A549 (cell line): ENCODE data around the gene MAP2. TPM values are rescaled to one million over a fixed set of nuclear protein-coding genes. Genes with fewer than 3 reads are reported as not detected.

Experiments
- ATAC-seq, 2 experiments: fragments of 200-7000 bp in 1 of 2; fragments of >200 bp in 1 of 2; cut with Nextera tagmentation in 1 of 2; cut with Tn5 transposase in 1 of 2; 3 replicates each; pipeline versions ENCODE4 v1.8.0 to v1.9.1; 2018 to 2020; ENCODE audit warnings: mild to moderate bottlenecking in 1 of 2, moderate library complexity in 1 of 2
- CTCF ChIA-PET: fragments of 300-600 bp; sonication (Branson Sonifier 250); formaldehyde crosslinking; extraction: SDS; loops from one replicate; lab custom pipeline; 2021; ENCODE audit warnings: antibody characterized with exemption, inconsistent platforms; lab: Yijun Ruan, JAX
- POLR2A ChIA-PET: fragments of 350-600 bp; formaldehyde crosslinking; extraction: SDS; loops from one replicate; lab custom pipeline; 2021; ENCODE audit warnings: antibody characterized with exemption, inconsistent platforms; lab: Yijun Ruan, JAX
- DNase-seq, 2 experiments: peaks; one replicate each; pipeline versions ENCODE4 v3.0.0 to v3.0.0-alpha.2; 2011 to 2016; ENCODE audit warnings: low read depth in 1 of 2, low spot score in 1 of 2
- FAIRE-seq: peaks from 2 replicates; lab custom pipeline; 2011; peaks lifted over from hg19 to GRCh38; lab: Jason Lieb, UNC
- H3K27ac ChIP-seq, 2 experiments: fragments of >200 bp; sonication (Bioruptor Twin); formaldehyde crosslinking; 3 replicates each; pipeline ENCODE4 v1.5.1; 2016 to 2017
- H3K4me1 ChIP-seq: fragments of >200 bp; sonication (Bioruptor Twin); formaldehyde crosslinking; 3 replicates; pipeline ENCODE4 v1.6.1; 2016
- H3K4me2 ChIP-seq: fragments of >200 bp; sonication (Bioruptor Twin); formaldehyde crosslinking; 3 replicates; pipeline ENCODE4 v1.6.1; 2016
- H3K4me3 ChIP-seq: fragments of >200 bp; sonication (Bioruptor Twin); formaldehyde crosslinking; 3 replicates; pipeline ENCODE4 v1.5.1; 2016
- H3K9me3 ChIP-seq: fragments of >200 bp; sonication (Bioruptor Twin); formaldehyde crosslinking; 3 replicates; pipeline ENCODE4 v1.6.1; 2016
- ATOH8 ChIP-seq: fragments of 250-450 bp; sonication (Bioruptor Pico); IDR thresholded peaks from 2 replicates; pipeline ENCODE4 v1.5.0; 2020; ENCODE audit warnings: low read depth, mild to moderate bottlenecking, moderate library complexity
- BHLHE40 ChIP-seq: IDR thresholded peaks from 2 replicates; pipeline ENCODE4 v1.6.1; 2012; ENCODE audit warnings: low read depth, low read length, inconsistent platforms
- CBX8 ChIP-seq: fragments of 200-600 bp; sonication (generic); IDR thresholded peaks from 2 replicates; pipeline ENCODE4 v1.6.1; 2016
- CHD4 ChIP-seq: fragments of 200-600 bp; sonication (generic); IDR thresholded peaks from 2 replicates; pipeline ENCODE4 v1.6.1; 2016; ENCODE audit warnings: antibody characterized with exemption, mild to moderate bottlenecking, borderline replicate concordance
- CTCF ChIP-seq: fragments of >200 bp; sonication (Bioruptor Twin); formaldehyde crosslinking; IDR thresholded peaks from 3 replicates; pipeline ENCODE4 v1.5.1; 2016
- EHF ChIP-seq: fragments of 250-450 bp; sonication (Bioruptor Pico); IDR thresholded peaks from 2 replicates; pipeline ENCODE4 v1.5.0; 2020; ENCODE audit warnings: mild to moderate bottlenecking
- EHMT2 ChIP-seq: fragments of 200-600 bp; sonication (generic); IDR thresholded peaks from 2 replicates; pipeline ENCODE4 v1.6.1; 2016; ENCODE audit warnings: antibody characterized with exemption, low read depth, mild to moderate bottlenecking, moderate library complexity
- EP300 ChIP-seq, 2 experiments: fragments of >200 bp; sonication (Bioruptor Twin); formaldehyde crosslinking; IDR thresholded peaks; 2 replicates in 1 of 2; 3 replicates in 1 of 2; pipeline ENCODE4 v1.6.1; 2016 to 2017
- ESRRA ChIP-seq: fragments of 150-350 bp; IDR thresholded peaks from 2 replicates; pipeline ENCODE4 v1.6.1; 2014; ENCODE audit warnings: mild to moderate bottlenecking, low read length, borderline replicate concordance
- FOSB ChIP-seq: fragments of 250-450 bp; sonication (Bioruptor Pico); IDR thresholded peaks from 2 replicates; pipeline ENCODE4 v1.5.0; 2020; ENCODE audit warnings: mild to moderate bottlenecking, moderate library complexity
- FOSL2 ChIP-seq, 2 experiments: fragments of 450-650 bp in 1 of 2; fragments of >200 bp in 1 of 2; sonication (Bioruptor Twin) in 1 of 2; formaldehyde crosslinking; IDR thresholded peaks; 2 replicates each; pipeline versions ENCODE4 v1.5.0 to v1.6.1; 2016 to 2020; ENCODE audit warnings: mild to moderate bottlenecking in 1 of 2, moderate library complexity in 1 of 2
- HDAC2 ChIP-seq: fragments of 200-600 bp; sonication (generic); IDR thresholded peaks from 2 replicates; pipeline ENCODE4 v1.6.1; 2016
- HEYL ChIP-seq: fragments of 250-450 bp; sonication (Bioruptor Pico); IDR thresholded peaks from 2 replicates; pipeline ENCODE4 v1.8.0; 2021; ENCODE audit warnings: mild to moderate bottlenecking, moderate library complexity
- HOXA7 ChIP-seq: fragments of 250-450 bp; sonication (Bioruptor Pico); IDR thresholded peaks from 2 replicates; pipeline ENCODE4 v1.5.0; 2020; ENCODE audit warnings: mild to moderate bottlenecking, moderate library complexity
- HOXB13 ChIP-seq: fragments of 250-450 bp; sonication (Bioruptor Pico); IDR thresholded peaks from 2 replicates; pipeline ENCODE4 v1.5.0; 2020; ENCODE audit warnings: low read depth, mild to moderate bottlenecking, moderate library complexity
- JUN ChIP-seq, 2 experiments: fragments of >200 bp; sonication (Bioruptor Twin); formaldehyde crosslinking; IDR thresholded peaks; 2 replicates in 1 of 2; 3 replicates in 1 of 2; pipeline ENCODE4 v1.6.1; 2016 to 2017
- JUNB ChIP-seq: fragments of >200 bp; sonication (Bioruptor Twin); formaldehyde crosslinking; IDR thresholded peaks from 2 replicates; pipeline ENCODE4 v1.6.1; 2016
- KDM1A ChIP-seq: fragments of 200-600 bp; sonication (generic); IDR thresholded peaks from 2 replicates; pipeline ENCODE4 v1.6.1; 2016; ENCODE audit warnings: low read depth, mild to moderate bottlenecking
- KDM5A ChIP-seq: fragments of 200-600 bp; sonication (generic); IDR thresholded peaks from 2 replicates; pipeline ENCODE4 v1.6.1; 2016; ENCODE audit warnings: antibody characterized with exemption, mild to moderate bottlenecking
- MAZ ChIP-seq: fragments of 150-350 bp; IDR thresholded peaks from 2 replicates; pipeline ENCODE4 v1.6.1; 2014; ENCODE audit warnings: antibody characterized with exemption, low read depth, low read length, borderline replicate concordance
- NPAS2 ChIP-seq: fragments of 250-450 bp; sonication (Bioruptor Pico); IDR thresholded peaks from 2 replicates; pipeline ENCODE4 v1.8.0; 2022; ENCODE audit warnings: mild to moderate bottlenecking, moderate library complexity, borderline replicate concordance
- NR3C1 ChIP-seq: fragments of >200 bp; sonication (Bioruptor Twin); formaldehyde crosslinking; IDR thresholded peaks from 3 replicates; pipeline ENCODE4 v1.6.1; 2017
- PBX3 ChIP-seq: IDR thresholded peaks from 2 replicates; pipeline ENCODE4 v1.6.1; 2012
- POLR2A ChIP-seq: IDR thresholded peaks from 2 replicates; pipeline ENCODE4 v1.6.1; 2012; ENCODE audit warnings: mild to moderate bottlenecking, low read length
- POLR2AphosphoS2 ChIP-seq: conservative IDR thresholded peaks from 2 replicates; pipeline ENCODE4 v1.6.1; 2012; ENCODE audit warnings: low read length, improper control_type of control experiment, inconsistent platforms
- RAD21 ChIP-seq, 2 experiments: fragments of >200 bp in 1 of 2; sonication (Bioruptor Twin) in 1 of 2; formaldehyde crosslinking in 1 of 2; IDR thresholded peaks in 1 of 2; conservative IDR thresholded peaks in 1 of 2; 2 replicates in 1 of 2; 3 replicates in 1 of 2; pipeline ENCODE4 v1.6.1; 2012 to 2018; ENCODE audit warnings: inconsistent platforms in 1 of 2
- SREBF2 ChIP-seq: fragments of 450-650 bp; IDR thresholded peaks from 2 replicates; pipeline ENCODE4 v1.6.1; 2014; ENCODE audit warnings: mild to moderate bottlenecking, moderate library complexity
- TP53 ChIP-seq: fragments of 250-450 bp; sonication (Bioruptor Pico); IDR thresholded peaks from 2 replicates; pipeline ENCODE4 v1.5.0; 2021; ENCODE audit warnings: mild to moderate bottlenecking, moderate library complexity
- ZFP36 ChIP-seq: fragments of 450-650 bp; IDR thresholded peaks from 2 replicates; pipeline ENCODE4 v1.6.1; 2014; ENCODE audit warnings: borderline replicate concordance; ENCODE audit not compliant: partially characterized antibody
- WGBS: methylation state at CpG from one replicate; pipeline ENCODE4 v1.1.6; 2017; ENCODE audit errors: missing lambda C conversion rate; 5-methylcytosine and 5-hydroxymethylcytosine counted together
- polyA plus RNA-seq, 4 experiments: library from polyadenylated mRNA; depleted of rRNA in 3 of 4; stranded (reverse); fragments of >200 nt; fragmentation: RNase III in 1 of 4; extraction: RNeasy Plus Mini Kit Qiagen cat#74134 plus additional on column Dnase treatment in 1 of 4; gene quantifications; 2 replicates in 3 of 4; 3 replicates in 1 of 4; pipeline ENCODE4 v1.2.3, GENCODE V29; 2011 to 2017

MAP2 gene
- polyA plus RNA-seq, 2 of the 4 experiments (the other 2 are of a cell fraction), result 0.53 to 1.8 TPM

- CTCF ChIA-PET, result interaction anchor here (0.6 to 1.1 kb wide), 3 partner anchors 12 to 67 kb away, joined by 3 to 5 read pairs (median 4); no protein-coding TSS in a partner anchor
These were observed 87.8 kb downstream of the MAP2 start for GRCh38 chr2:209511637-209512036.

GRCh38 chr2:209512971-209513370, 89.1 kb downstream of the MAP2 start:
- FAIRE-seq, result no peak
- Histone ChIP-seq H3K4me3 (no peak overlapping the region), H3K9me3 (no peaks in the 10 kb centered on the region), H3K27ac (no peak overlapping the region)
- DNase-seq, result no peak
- ChIA-PET POLR2A (no interaction called here), CTCF (interaction anchor here (1.2 to 2.9 kb wide), 2 partner anchors 87 to 178 kb away, joined by 3 to 7 read pairs; no protein-coding TSS in a partner anchor)
- TF ChIP-seq HOXA7 (CRISPR knock-in tag), result no peak
- no peak for TF ChIP-seq BHLHE40
- TF ChIP-seq EHF (CRISPR knock-in tag), result no peak
- no peak for TF ChIP-seq RAD21 (conservative IDR thresholded peaks at IDR 0.05 in 1 of 2, IDR thresholded peaks at IDR 0.05 in 1 of 2)
- TF ChIP-seq POLR2A, result no peak
- no peak for TF ChIP-seq EP300 (IDR thresholded peaks at IDR 0.05)
- TF ChIP-seq, all 56 proteins: peak for 0
- no peak for ATAC-seq
- H3K4me1 ChIP-seq, result peaks cover 10% of the 10 kb centered on the region; the same call in 2 of the 3 replicates
- no peak overlapping the region for H3K4me2 ChIP-seq
- WGBS, result 93% methylated on average over 2 of the region's 2 CpGs

More at GRCh38 chr2:209511637-209512036, 87.8 kb downstream of the MAP2 start:
- WGBS, result 86% methylated on average over 2 of the region's 2 CpGs
- no peak overlapping the region for H3K27ac ChIP-seq
- ATAC-seq (no peak), FAIRE-seq (no peak), DNase-seq (no peak)
- no peak overlapping the region for H3K4me3 ChIP-seq
- POLR2A ChIA-PET, result no interaction called here
- H3K4me1 ChIP-seq, result peaks cover 16% of the 10 kb centered on the region; the same call in 2 of the 3 replicates
- no peaks in the 10 kb centered on the region for H3K9me3 ChIP-seq
- TF ChIP-seq FOSB (CRISPR knock-in tag) (no peak), CHD4 (no peak), TP53 (CRISPR knock-in tag) (no peak), NPAS2 (CRISPR knock-in tag) (no peak), JUNB (no peak), JUN (IDR thresholded peaks at IDR 0.05) (no peak), HOXB13 (no peak), KDM1A (no peak), HDAC2 (no peak), HEYL (CRISPR knock-in tag) (no peak), FOSL2 (IDR thresholded peaks at IDR 0.05) (no peak), FOSL2 (CRISPR knock-in tag; IDR thresholded peaks at IDR 0.05) (no peak), SREBF2 (no peak), MAZ (no peak), ATOH8 (CRISPR knock-in tag) (no peak)
- no peak overlapping the region for H3K4me2 ChIP-seq

- FAIRE-seq (no peak), ATAC-seq (no peak), DNase-seq (no peak)
- CTCF ChIA-PET, result no interaction called here
- Histone ChIP-seq H3K9me3 (no peaks in the 10 kb centered on the region), H3K4me2 (no peak overlapping the region), H3K27ac (no peak overlapping the region), H3K4me1 (no peaks in the 10 kb centered on the region), H3K4me3 (no peak overlapping the region)
- WGBS, result 55% methylated on average over 5 of the region's 5 CpGs
- POLR2A ChIA-PET, result no interaction called here
- no peak for TF ChIP-seq KDM5A
- TF ChIP-seq EHMT2, result no peak
- no peak for TF ChIP-seq CBX8
- TF ChIP-seq NR3C1, result no peak
- no peak for TF ChIP-seq HOXA7 (CRISPR knock-in tag)
- no peak for TF ChIP-seq POLR2AphosphoS2
- no peak for TF ChIP-seq BHLHE40
- no peak for TF ChIP-seq PBX3
- no peak for TF ChIP-seq CTCF
- no peak for TF ChIP-seq ESRRA
- no peak for TF ChIP-seq ZFP36
- no peak for TF ChIP-seq TP53 (CRISPR knock-in tag)
These were observed 93.6 kb downstream of the MAP2 start for GRCh38 chr2:209517436-209517835.
